GM12878 (cell line): ENCODE data around the gene PCNX1. TPM values are rescaled to one million over a fixed set of nuclear protein-coding genes. Genes with fewer than 3 reads are reported as not detected.

Source experiments
- ATAC-seq: fragments of 200-7000 bp; cut with Tn5 transposase; 3 replicates; pipeline ENCODE4 v1.9.1; 2020; ENCODE audit warnings: mild to moderate bottlenecking, moderate library complexity
- BruUV-seq: library from RNA; stranded (reverse); fragments of 400-500 nt; replicated peaks from 2 replicates; lab custom pipeline; 2021; lab: Mats Ljungman, UMichigan
- CTCF ChIA-PET: fragments of 300-600 bp; sonication (Branson Sonifier 250); formaldehyde crosslinking; extraction: SDS; loops from one replicate; lab custom pipeline; 2021; ENCODE audit warnings: inconsistent platforms; lab: Yijun Ruan, JAX
- POLR2A ChIA-PET: fragments of 350-600 bp; formaldehyde crosslinking; extraction: SDS; loops from one replicate; lab custom pipeline; 2021; ENCODE audit warnings: inconsistent platforms; lab: Charles Lee
- RAD21 ChIA-PET: fragments of 300-600 bp; sonication (Branson Sonifier 250); formaldehyde crosslinking; loops from one replicate; lab custom pipeline; 2023; ENCODE audit warnings: antibody characterized with exemption; ENCODE audit not compliant: unreplicated experiment; lab: Charles Lee
- SMC1A ChIA-PET: fragments of 300-600 bp; sonication (Branson Sonifier 250); formaldehyde crosslinking; loops from one replicate; lab custom pipeline; 2023; ENCODE audit not compliant: unreplicated experiment, uncharacterized antibody; lab: Charles Lee
- DNase-seq: peaks from one replicate; pipeline ENCODE4 v3.0.0-alpha.2; 2011; ENCODE audit warnings: low read depth, low spot score
- FAIRE-seq: peaks from 3 replicates; lab custom pipeline; 2011; peaks lifted over from hg19 to GRCh38; lab: Jason Lieb, UNC
- H2AFZ ChIP-seq: 2 replicates; pipeline ENCODE4 v1.6.0; 2011; ENCODE audit warnings: low read depth, low read length, control low read depth; ENCODE audit not compliant: control insufficient read depth
- H3K27ac ChIP-seq: 2 replicates; pipeline ENCODE4 v1.5.1; 2011; ENCODE audit warnings: control low read depth; ENCODE audit not compliant: control insufficient read depth, insufficient read depth
- H3K27me3 ChIP-seq, 2 experiments: replicated peaks in 1 of 2; 2 replicates each; pipeline versions ENCODE4 v1.6.0 to v1.6.1; 2011; ENCODE audit warnings: low read length in 1 of 2; ENCODE audit not compliant: control insufficient read depth in 2 of 2, insufficient read depth in 2 of 2
- H3K36me3 ChIP-seq, 2 experiments: 2 replicates each; pipeline ENCODE4 v1.5.1; 2011; ENCODE audit warnings: low read length in 1 of 2; ENCODE audit not compliant: control insufficient read depth in 2 of 2, insufficient read depth in 2 of 2
- H3K4me1 ChIP-seq: 2 replicates; pipeline ENCODE4 v1.6.1; 2011; ENCODE audit warnings: mild to moderate bottlenecking, low read length, moderate library complexity, mixed read lengths; ENCODE audit not compliant: control insufficient read depth, insufficient read depth
- H3K4me2 ChIP-seq: 2 replicates; pipeline ENCODE4 v1.6.0; 2011; ENCODE audit warnings: control low read depth; ENCODE audit not compliant: control insufficient read depth, insufficient read depth
- H3K4me3 ChIP-seq: fragments of 200-600 bp; sonication (generic); 2 replicates; pipeline ENCODE4 v1.5.1; 2016
- H3K79me2 ChIP-seq: 2 replicates; pipeline ENCODE4 v1.6.0; 2011; ENCODE audit warnings: low read length; ENCODE audit not compliant: control insufficient read depth, insufficient read depth
- H3K9ac ChIP-seq: 2 replicates; pipeline ENCODE4 v1.8.0; 2011; ENCODE audit warnings: low read length, control low read depth, mixed read lengths; ENCODE audit not compliant: control insufficient read depth, insufficient read depth
- H3K9me3 ChIP-seq: replicated peaks from 3 replicates; pipeline ENCODE4 v1.5.1; 2011; ENCODE audit warnings: mild to moderate bottlenecking, low read length; ENCODE audit not compliant: control insufficient read depth, insufficient read depth
- H4K20me1 ChIP-seq: 2 replicates; pipeline ENCODE4 v1.6.0; 2011; ENCODE audit not compliant: control insufficient read depth, insufficient read depth
- CBX3 ChIP-seq: fragments of 200-600 bp; sonication (generic); IDR thresholded peaks from 2 replicates; pipeline ENCODE4 v1.6.1; 2016; ENCODE audit warnings: low read depth, borderline replicate concordance
- EED ChIP-seq: sonication (generic); IDR thresholded peaks from 2 replicates; pipeline ENCODE4 v1.6.1; 2016; ENCODE audit warnings: antibody characterized with exemption, low read depth
- MEF2B ChIP-seq: fragments of 450-650 bp; IDR thresholded peaks from 2 replicates; pipeline ENCODE4 v1.6.1; 2018; ENCODE audit warnings: mild to moderate bottlenecking, moderate library complexity; ENCODE audit not compliant: partially characterized antibody, poor library complexity, severe bottlenecking
- NBN ChIP-seq: fragments of 450-650 bp; IDR thresholded peaks from 2 replicates; pipeline ENCODE4 v1.6.1; 2016
- PAX8 ChIP-seq: fragments of 450-650 bp; IDR thresholded peaks from 2 replicates; pipeline ENCODE4 v1.6.1; 2017; ENCODE audit warnings: mild to moderate bottlenecking, moderate library complexity
- POU2F2 ChIP-seq: IDR thresholded peaks from 3 replicates; pipeline ENCODE4 v1.6.1; 2011; ENCODE audit warnings: low read depth, mild to moderate bottlenecking, low read length, borderline replicate concordance
- RFX5 ChIP-seq: IDR thresholded peaks from 2 replicates; pipeline ENCODE4 v1.6.1; 2011; ENCODE audit warnings: low read depth, low read length, improper control_type of control experiment
- SREBF1 ChIP-seq: IDR thresholded peaks from 2 replicates; pipeline ENCODE4 v1.6.1; 2012; ENCODE audit warnings: mild to moderate bottlenecking, low read length
- SUZ12 ChIP-seq: fragments of 200-600 bp; sonication (generic); IDR thresholded peaks from one replicate; pipeline ENCODE4 v1.6.1; 2018; ENCODE audit warnings: antibody characterized with exemption, mild to moderate bottlenecking; ENCODE audit not compliant: unreplicated experiment
- TARDBP ChIP-seq: IDR thresholded peaks from 2 replicates; pipeline ENCODE4 v1.6.1; 2016; ENCODE audit warnings: borderline replicate concordance
- TBL1XR1 ChIP-seq: IDR thresholded peaks from 2 replicates; pipeline ENCODE4 v1.6.1; 2012; ENCODE audit warnings: low read depth, low read length, improper control_type of control experiment
- WGBS: methylation state at CpG from one replicate; pipeline ENCODE4 v1.1.6; 2016; ENCODE audit warnings: low lambda C conversion rate; ENCODE audit not compliant: insufficient replicate concordance, insufficient coverage; ENCODE audit errors: missing lambda C conversion rate; 5-methylcytosine and 5-hydroxymethylcytosine counted together
- in situ Hi-C: fragments of 300-500 bp; cut with MboI; formaldehyde crosslinking; loops from 9 replicates; pipeline ENCODE4 v1.14.3; 2018; ENCODE audit warnings: mixed read lengths
- intact Hi-C: fragments of 100-400 bp; cut with micrococcal nuclease; formaldehyde crosslinking; loops from one replicate; pipeline ENCODE4 v1.14.2; 2022; ENCODE audit not compliant: unreplicated experiment
- polyA plus RNA-seq, 11 experiments: library from polyadenylated mRNA; depleted of rRNA in 4 of 11; unstranded in 6 of 11; stranded (reverse) in 5 of 11; fragments of >200 nt; fragmentation: Nextera tagmentation in 4 of 11; fragmentation: Illumina TruSeq in 1 of 11; extraction: Ambion mirVana in 4 of 11; extraction: Trizol in 1 of 11; gene quantifications; 1 replicate in 1 of 11; 2 replicates in 10 of 11; pipeline versions ENCODE4 v1.2.1 to v1.2.3, GENCODE V29; 2011 to 2016; ENCODE audit warnings: inconsistent platforms in 2 of 11, missing spikeins in 2 of 11, low read depth in 1 of 11
- total RNA-seq, 4 experiments: library from RNA; depleted of rRNA in 3 of 4; stranded (reverse); fragments of >200 nt in 3 of 4; fragmentation: Illumina TruSeq in 1 of 4; extraction: Trizol in 1 of 4; gene quantifications; 2 replicates each; pipeline versions ENCODE4 v1.2.1 to v1.2.3, GENCODE V29; 2013 to 2021
- TF ChIP-seq, protein P1 (sequence below): IDR thresholded peaks from 2 replicates; pipeline ENCODE4 v1.6.1; 2012; ENCODE audit warnings: mild to moderate bottlenecking, low read depth, low read length
- TF ChIP-seq, protein P2 (sequence below): fragments of 450-650 bp; formaldehyde crosslinking; IDR thresholded peaks from 2 replicates; pipeline ENCODE4 v1.4.0; 2022; ENCODE audit warnings: mild to moderate bottlenecking, moderate library complexity
- TF ChIP-seq, protein P3 (sequence below): fragments of 450-650 bp; IDR thresholded peaks from 2 replicates; pipeline ENCODE4 v1.6.1; 2017; ENCODE audit warnings: mild to moderate bottlenecking

The PCNX1 gene
- total and polyA plus RNA-seq, 10 of the 15 experiments (the other 5 are each of a cell fraction or from before 2014, with no cell fraction given): 4.6 to 53.9 (median 20.5) TPM

DNA sequence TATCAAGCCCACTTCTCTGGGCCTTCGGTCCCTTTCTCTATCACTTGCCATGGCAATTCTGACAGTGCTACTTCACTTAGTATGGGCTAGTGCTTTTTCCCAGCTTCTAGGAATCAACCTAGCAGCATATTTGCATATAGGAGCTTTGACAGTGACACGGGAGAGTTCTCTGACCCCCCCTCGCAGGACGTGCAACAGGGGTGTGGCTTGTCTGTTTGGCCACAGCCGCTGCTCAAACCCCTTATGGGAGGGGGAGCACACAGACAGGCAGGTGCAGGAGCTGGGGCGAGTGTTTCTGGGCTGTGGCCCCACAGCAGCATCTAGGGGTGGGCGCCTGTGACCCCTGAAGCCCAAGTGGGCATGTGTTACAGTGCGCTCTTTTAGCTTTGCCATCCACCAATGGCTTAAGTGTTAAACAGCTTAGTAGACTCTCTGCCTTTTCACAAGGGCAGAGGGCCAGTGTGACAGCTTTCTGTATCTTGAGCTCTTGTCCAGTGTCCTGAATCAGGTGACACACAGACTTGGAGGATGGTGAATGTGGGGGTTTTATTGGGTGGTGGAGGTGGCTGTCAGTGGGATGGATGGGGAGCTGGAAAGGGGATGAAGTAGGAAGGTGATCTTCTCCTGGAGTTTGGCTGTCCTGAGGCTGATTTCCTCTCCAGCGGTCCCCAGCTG is 229.3 kb downstream of the PCNX1 start:
- H3K27me3 ChIP-seq: no peaks in the 10 kb centered on the region
- no peak overlapping the region for H3K4me3 ChIP-seq
- H3K4me1 ChIP-seq: peaks cover 2% of the 10 kb centered on the region; the same call in 1 of the 2 replicates
- POLR2A ChIA-PET: no interaction called here
- CTCF ChIA-PET: interaction anchor here (0.8 to 10.4 kb wide), 9 partner anchors 10 to 718 kb away, joined by 3 to 202 read pairs (median 5); no protein-coding TSS in a partner anchor
- ATAC-seq: no peak
- no peak overlapping the region for H3K4me2 ChIP-seq
- no peak overlapping the region for H2AFZ ChIP-seq
- H3K36me3 ChIP-seq: no peaks in the 10 kb centered on the region
- intact Hi-C loops (no loop called here), in situ Hi-C loops (loop anchor here (10.0 kb wide), 1 partner anchor 268 kb away; no protein-coding TSS in a partner anchor)
- H3K9me3 ChIP-seq: no peaks in the 10 kb centered on the region; the same call in 2 of the 3 replicates
- DNase-seq: no peak
- 54% methylated on average over 9 of the region's 9 CpGs for WGBS
- no peak for FAIRE-seq
- no peak overlapping the region for H3K9ac ChIP-seq
- no peak overlapping the region for H3K27ac ChIP-seq
- H4K20me1 ChIP-seq: no peaks in the 10 kb centered on the region
- H3K79me2 ChIP-seq: no peaks in the 10 kb centered on the region
- BruUV-seq: no TSS peak
- SMC1A ChIA-PET: interaction anchor here (1.0 to 12.6 kb wide), 3 partner anchors 568 to 616 kb away, joined by 3 to 230 read pairs (median 8); no protein-coding TSS in a partner anchor
- RAD21 ChIA-PET: interaction anchor here (0.6 to 7.9 kb wide), 4 partner anchors 101 to 718 kb away, joined by 3 to 56 read pairs (median 9); no protein-coding TSS in a partner anchor
- TF ChIP-seq, protein P1, sequence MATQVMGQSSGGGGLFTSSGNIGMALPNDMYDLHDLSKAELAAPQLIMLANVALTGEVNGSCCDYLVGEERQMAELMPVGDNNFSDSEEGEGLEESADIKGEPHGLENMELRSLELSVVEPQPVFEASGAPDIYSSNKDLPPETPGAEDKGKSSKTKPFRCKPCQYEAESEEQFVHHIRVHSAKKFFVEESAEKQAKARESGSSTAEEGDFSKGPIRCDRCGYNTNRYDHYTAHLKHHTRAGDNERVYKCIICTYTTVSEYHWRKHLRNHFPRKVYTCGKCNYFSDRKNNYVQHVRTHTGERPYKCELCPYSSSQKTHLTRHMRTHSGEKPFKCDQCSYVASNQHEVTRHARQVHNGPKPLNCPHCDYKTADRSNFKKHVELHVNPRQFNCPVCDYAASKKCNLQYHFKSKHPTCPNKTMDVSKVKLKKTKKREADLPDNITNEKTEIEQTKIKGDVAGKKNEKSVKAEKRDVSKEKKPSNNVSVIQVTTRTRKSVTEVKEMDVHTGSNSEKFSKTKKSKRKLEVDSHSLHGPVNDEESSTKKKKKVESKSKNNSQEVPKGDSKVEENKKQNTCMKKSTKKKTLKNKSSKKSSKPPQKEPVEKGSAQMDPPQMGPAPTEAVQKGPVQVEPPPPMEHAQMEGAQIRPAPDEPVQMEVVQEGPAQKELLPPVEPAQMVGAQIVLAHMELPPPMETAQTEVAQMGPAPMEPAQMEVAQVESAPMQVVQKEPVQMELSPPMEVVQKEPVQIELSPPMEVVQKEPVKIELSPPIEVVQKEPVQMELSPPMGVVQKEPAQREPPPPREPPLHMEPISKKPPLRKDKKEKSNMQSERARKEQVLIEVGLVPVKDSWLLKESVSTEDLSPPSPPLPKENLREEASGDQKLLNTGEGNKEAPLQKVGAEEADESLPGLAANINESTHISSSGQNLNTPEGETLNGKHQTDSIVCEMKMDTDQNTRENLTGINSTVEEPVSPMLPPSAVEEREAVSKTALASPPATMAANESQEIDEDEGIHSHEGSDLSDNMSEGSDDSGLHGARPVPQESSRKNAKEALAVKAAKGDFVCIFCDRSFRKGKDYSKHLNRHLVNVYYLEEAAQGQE: no peak
- no peak for TF ChIP-seq CBX3
- TF ChIP-seq, protein P2, sequence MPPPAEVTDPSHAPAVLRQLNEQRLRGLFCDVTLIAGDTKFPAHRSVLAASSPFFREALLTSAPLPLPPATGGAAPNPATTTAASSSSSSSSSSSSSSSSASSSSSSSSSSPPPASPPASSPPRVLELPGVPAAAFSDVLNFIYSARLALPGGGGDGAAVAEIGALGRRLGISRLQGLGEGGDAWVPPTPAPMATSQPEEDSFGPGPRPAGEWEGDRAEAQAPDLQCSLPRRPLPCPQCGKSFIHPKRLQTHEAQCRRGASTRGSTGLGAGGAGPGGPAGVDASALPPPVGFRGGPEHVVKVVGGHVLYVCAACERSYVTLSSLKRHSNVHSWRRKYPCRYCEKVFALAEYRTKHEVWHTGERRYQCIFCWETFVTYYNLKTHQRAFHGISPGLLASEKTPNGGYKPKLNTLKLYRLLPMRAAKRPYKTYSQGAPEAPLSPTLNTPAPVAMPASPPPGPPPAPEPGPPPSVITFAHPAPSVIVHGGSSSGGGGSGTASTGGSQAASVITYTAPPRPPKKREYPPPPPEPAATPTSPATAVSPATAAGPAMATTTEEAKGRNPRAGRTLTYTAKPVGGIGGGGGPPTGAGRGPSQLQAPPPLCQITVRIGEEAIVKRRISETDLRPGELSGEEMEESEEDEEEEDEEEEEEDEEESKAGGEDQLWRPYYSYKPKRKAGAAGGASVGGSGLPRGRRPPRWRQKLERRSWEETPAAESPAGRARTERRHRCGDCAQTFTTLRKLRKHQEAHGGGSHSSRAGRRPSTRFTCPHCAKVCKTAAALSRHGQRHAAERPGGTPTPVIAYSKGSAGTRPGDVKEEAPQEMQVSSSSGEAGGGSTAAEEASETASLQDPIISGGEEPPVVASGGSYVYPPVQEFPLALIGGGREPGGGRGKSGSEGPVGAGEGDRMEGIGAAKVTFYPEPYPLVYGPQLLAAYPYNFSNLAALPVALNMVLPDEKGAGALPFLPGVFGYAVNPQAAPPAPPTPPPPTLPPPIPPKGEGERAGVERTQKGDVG (CRISPR knock-in tag): no peak
- TF ChIP-seq EED: no peak
- no peak for TF ChIP-seq SREBF1
- TF ChIP-seq SUZ12: no peak
- TF ChIP-seq TBL1XR1: no peak
- no peak for TF ChIP-seq PAX8
- TF ChIP-seq MEF2B: no peak
- TF ChIP-seq, protein P3, sequence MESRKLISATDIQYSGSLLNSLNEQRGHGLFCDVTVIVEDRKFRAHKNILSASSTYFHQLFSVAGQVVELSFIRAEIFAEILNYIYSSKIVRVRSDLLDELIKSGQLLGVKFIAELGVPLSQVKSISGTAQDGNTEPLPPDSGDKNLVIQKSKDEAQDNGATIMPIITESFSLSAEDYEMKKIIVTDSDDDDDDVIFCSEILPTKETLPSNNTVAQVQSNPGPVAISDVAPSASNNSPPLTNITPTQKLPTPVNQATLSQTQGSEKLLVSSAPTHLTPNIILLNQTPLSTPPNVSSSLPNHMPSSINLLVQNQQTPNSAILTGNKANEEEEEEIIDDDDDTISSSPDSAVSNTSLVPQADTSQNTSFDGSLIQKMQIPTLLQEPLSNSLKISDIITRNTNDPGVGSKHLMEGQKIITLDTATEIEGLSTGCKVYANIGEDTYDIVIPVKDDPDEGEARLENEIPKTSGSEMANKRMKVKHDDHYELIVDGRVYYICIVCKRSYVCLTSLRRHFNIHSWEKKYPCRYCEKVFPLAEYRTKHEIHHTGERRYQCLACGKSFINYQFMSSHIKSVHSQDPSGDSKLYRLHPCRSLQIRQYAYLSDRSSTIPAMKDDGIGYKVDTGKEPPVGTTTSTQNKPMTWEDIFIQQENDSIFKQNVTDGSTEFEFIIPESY: no peak
- TF ChIP-seq RFX5: no peak
- no peak for TF ChIP-seq POU2F2
- TF ChIP-seq NBN: no peak
- TF ChIP-seq TARDBP: no peak
